ENCODE data around the gene THOC6. TPM values are rescaled to one million over a fixed set of nuclear protein-coding genes. Genes with fewer than 3 reads are reported as not detected.

Gene THOC6
- total RNA-seq, 2 donors from 2014 or later = 27.4 to 45.8 TPM

GRCh38 chr16:3003582-3004270, 20.1 kb upstream of the THOC6 start:
- H3K27ac ChIP-seq = no peak overlapping the region
- H3K36me3 ChIP-seq = no peaks in the 10 kb centered on the region
- H3K9me3 ChIP-seq = no peaks in the 10 kb centered on the region
- H3K4me3 ChIP-seq = no peak overlapping the region
- no peaks in the 10 kb centered on the region for H3K27me3 ChIP-seq
- intact Hi-C loops (cut with DNase I) = loop anchor here (2.0 kb wide), 1 partner anchor 25 kb away; no protein-coding TSS in a partner anchor
- peaks cover 16% of the 10 kb centered on the region for H3K4me1 ChIP-seq
- TF ChIP-seq, protein P1, sequence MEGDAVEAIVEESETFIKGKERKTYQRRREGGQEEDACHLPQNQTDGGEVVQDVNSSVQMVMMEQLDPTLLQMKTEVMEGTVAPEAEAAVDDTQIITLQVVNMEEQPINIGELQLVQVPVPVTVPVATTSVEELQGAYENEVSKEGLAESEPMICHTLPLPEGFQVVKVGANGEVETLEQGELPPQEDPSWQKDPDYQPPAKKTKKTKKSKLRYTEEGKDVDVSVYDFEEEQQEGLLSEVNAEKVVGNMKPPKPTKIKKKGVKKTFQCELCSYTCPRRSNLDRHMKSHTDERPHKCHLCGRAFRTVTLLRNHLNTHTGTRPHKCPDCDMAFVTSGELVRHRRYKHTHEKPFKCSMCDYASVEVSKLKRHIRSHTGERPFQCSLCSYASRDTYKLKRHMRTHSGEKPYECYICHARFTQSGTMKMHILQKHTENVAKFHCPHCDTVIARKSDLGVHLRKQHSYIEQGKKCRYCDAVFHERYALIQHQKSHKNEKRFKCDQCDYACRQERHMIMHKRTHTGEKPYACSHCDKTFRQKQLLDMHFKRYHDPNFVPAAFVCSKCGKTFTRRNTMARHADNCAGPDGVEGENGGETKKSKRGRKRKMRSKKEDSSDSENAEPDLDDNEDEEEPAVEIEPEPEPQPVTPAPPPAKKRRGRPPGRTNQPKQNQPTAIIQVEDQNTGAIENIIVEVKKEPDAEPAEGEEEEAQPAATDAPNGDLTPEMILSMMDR (IDR thresholded peaks at IDR 0.05) = peak; percentile 54
- H3K9ac ChIP-seq (ENCODE audit: low read depth in 2 of 2, low read length in 2 of 2) = no peak overlapping the region
- DNase-seq = peak; percentile 97

- Histone ChIP-seq H3K27me3 (no peaks in the 10 kb centered on the region), H3K9me3 (no peaks in the 10 kb centered on the region), H3K4me3 (no peak overlapping the region), H3K9ac (ENCODE audit: low read depth in 2 of 2, low read length in 2 of 2) (no peak overlapping the region), H3K4me1 (peaks cover 17% of the 10 kb centered on the region), H3K36me3 (no peaks in the 10 kb centered on the region), H3K27ac (no peak overlapping the region)
- intact Hi-C loops (cut with DNase I) = no loop called here
- no peak for DNase-seq
- TF ChIP-seq, protein P1 (IDR thresholded peaks at IDR 0.05) = no peak
Measured at GRCh38 chr16:3004319-3004718, 19.5 kb upstream of the THOC6 start.

- no peaks in the 10 kb centered on the region for H3K36me3 ChIP-seq
- H3K4me1 ChIP-seq = peaks cover 17% of the 10 kb centered on the region
- peak overlapping the region; percentile 33 for H3K4me3 ChIP-seq
- DNase-seq = peak; percentile 82
- no peaks in the 10 kb centered on the region for H3K27me3 ChIP-seq
- TF ChIP-seq, protein P1 (IDR thresholded peaks at IDR 0.05) = no peak
- H3K27ac ChIP-seq = peak overlapping the region; percentile 86
- H3K9me3 ChIP-seq = no peaks in the 10 kb centered on the region
- intact Hi-C loops (cut with DNase I) = no loop called here
- H3K9ac ChIP-seq (ENCODE audit: low read depth in 2 of 2, low read length in 2 of 2) = peak overlapping the region; percentile 62 to 84
Measured at GRCh38 chr16:3004781-3005284, 19.0 kb upstream of the THOC6 start.

DNA sequence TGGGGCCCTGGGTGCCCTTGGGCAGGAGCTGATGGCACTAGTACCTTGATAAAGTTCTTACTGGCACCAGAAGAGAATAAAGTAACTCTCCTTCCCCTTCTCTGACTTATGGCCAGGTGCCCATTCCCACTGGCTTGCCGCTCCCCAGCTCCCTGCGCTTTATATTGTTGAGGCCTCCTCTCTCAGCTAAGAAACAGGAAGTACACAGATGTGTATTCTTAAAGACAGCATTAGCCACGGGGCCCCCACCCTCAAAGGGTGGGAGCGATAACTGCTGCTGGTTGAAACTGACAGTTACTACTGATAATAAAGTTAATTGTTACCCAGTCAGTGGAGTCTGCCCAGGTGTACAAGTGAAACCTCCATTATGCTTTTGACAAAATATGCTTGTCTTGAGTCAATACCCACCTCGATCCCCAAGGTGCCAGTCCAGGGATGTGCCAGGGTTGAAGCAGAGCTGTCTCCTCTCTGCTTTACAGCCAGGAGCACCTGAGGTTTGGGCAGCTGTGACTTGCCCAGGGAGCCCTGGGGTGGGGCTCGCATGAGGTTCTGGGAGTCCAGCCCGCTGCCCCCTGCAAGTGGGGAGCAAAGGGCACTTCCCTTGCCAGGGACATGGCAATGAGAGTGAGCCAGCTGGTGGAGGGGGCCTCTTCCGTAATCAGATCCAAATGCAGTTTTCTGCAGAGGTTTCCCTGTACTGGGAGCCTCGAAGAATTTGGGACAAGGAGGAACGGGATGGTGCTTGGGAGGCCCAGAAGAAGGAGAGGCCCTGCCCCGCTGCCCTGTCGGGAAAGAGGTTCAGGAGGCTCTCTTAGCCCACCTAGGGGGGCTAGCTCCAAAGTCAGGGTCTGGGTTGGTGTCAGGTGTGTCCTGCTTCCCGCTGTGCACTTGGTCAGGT, 16.5 kb upstream of the THOC6 start:
- Histone ChIP-seq H3K4me3 (no peak overlapping the region), H3K27me3 (peaks cover 5% of the 10 kb centered on the region), H3K9me3 (no peaks in the 10 kb centered on the region), H3K4me1 (peaks cover 17% of the 10 kb centered on the region), H3K36me3 (no peaks in the 10 kb centered on the region), H3K27ac (peak overlapping the region; percentile 86), H3K9ac (ENCODE audit: low read depth in 2 of 2, low read length in 2 of 2) (peak overlapping the region in 1 of 2 donors; percentile 84)
- peak; percentile 86 for DNase-seq
- TF ChIP-seq, protein P1 (IDR thresholded peaks at IDR 0.05) = no peak
- intact Hi-C loops (cut with DNase I) = no loop called here

GRCh38 chr16:3007957-3008689, 15.7 kb upstream of the THOC6 start:
- no peaks in the 10 kb centered on the region for H3K36me3 ChIP-seq
- TF ChIP-seq, protein P1 (IDR thresholded peaks at IDR 0.05) = no peak
- H3K4me1 ChIP-seq = peaks cover 17% of the 10 kb centered on the region
- no peaks in the 10 kb centered on the region for H3K9me3 ChIP-seq
- no peak overlapping the region for H3K4me3 ChIP-seq
- H3K27ac ChIP-seq = peak overlapping the region; percentile 86
- no peak for DNase-seq
- intact Hi-C loops (cut with DNase I) = no loop called here
- H3K27me3 ChIP-seq = peaks cover 5% of the 10 kb centered on the region
- peak overlapping the region in 1 of 2 donors; percentile 84 for H3K9ac ChIP-seq (ENCODE audit: low read depth in 2 of 2, low read length in 2 of 2)
